ENCODE measurements around the gene RAB20. TPM values are rescaled to one million over a fixed set of nuclear protein-coding genes. Genes with fewer than 3 reads are reported as not detected.
"Not testable (repeated sequence)": the region's sequence is repeated elsewhere in the genome, so short reads cannot be mapped to it uniquely, and the experiment has no call there.

Gene RAB20
- total RNA-seq: 10.3 TPM
- long read RNA-seq, transcript RAB20-201 (2 exons, 1,518 nt): major isoform, 25 of 26 reads
- long read RNA-seq, partial matches to known transcripts: 0 of 26 reads
- long read RNA-seq, other reads (novel, unspliced or antisense): 1 of 26 reads

- peak; percentile 88 for ATAC-seq
- peak; percentile 91 for DNase-seq
- intact Hi-C loops (cut with micrococcal nuclease): loop anchor here (10.0 kb wide), 1 partner anchor 57 kb away; no protein-coding TSS in a partner anchor
Measured at GRCh38 chr13:110561344-110562035, at the start of gene RAB20. Gene RAB20, minus strand, starts transcription at chr13:110561722. Its CDS starts 203 bp downstream, at chr13:110561519.

- DNase-seq (no peak), ATAC-seq (no peak)
- intact Hi-C loops (cut with micrococcal nuclease): no loop called here
Measured at GRCh38 chr13:110610955-110611595, 49.6 kb upstream of the RAB20 start.

- ATAC-seq (no peak), DNase-seq (no peak)
- intact Hi-C loops (cut with micrococcal nuclease): no loop called here
Measured at GRCh38 chr13:110607675-110608224, 46.2 kb upstream of the RAB20 start.

GRCh38 chr13:110606281-110606680 is 44.8 kb upstream of the RAB20 start:
- DNase-seq; ATAC-seq; intact Hi-C loops (cut with micrococcal nuclease): not testable (repeated sequence)

GRCh38 chr13:110605132-110605531 is 43.6 kb upstream of the RAB20 start:
- no peak for DNase-seq
- no peak for ATAC-seq
- intact Hi-C loops (cut with micrococcal nuclease): no loop called here

GRCh38 chr13:110600980-110601379 is 39.5 kb upstream of the RAB20 start:
- DNase-seq (no peak), ATAC-seq (no peak)
- intact Hi-C loops (cut with micrococcal nuclease): no loop called here

- no peak for ATAC-seq
- no peak for DNase-seq
- intact Hi-C loops (cut with micrococcal nuclease): no loop called here
Measured at GRCh38 chr13:110600261-110600819, 38.8 kb upstream of the RAB20 start.

GRCh38 chr13:110597041-110597689 is 35.6 kb upstream of the RAB20 start:
- DNase-seq: no peak
- ATAC-seq: no peak
- intact Hi-C loops (cut with micrococcal nuclease): loop anchor here (10.0 kb wide), 1 partner anchor 448 kb away; no protein-coding TSS in a partner anchor

GRCh38 chr13:110593430-110594130 is 32.1 kb upstream of the RAB20 start:
- ATAC-seq (peak; percentile 90), DNase-seq (no peak)
- intact Hi-C loops (cut with micrococcal nuclease): loop anchor here (2.0 to 10.0 kb wide), 2 partner anchors 225 to 451 kb away; no protein-coding TSS in a partner anchor

- DNase-seq (no peak), ATAC-seq (no peak)
- intact Hi-C loops (cut with micrococcal nuclease): loop anchor here (2.0 to 10.0 kb wide), 2 partner anchors 226 to 452 kb away; no protein-coding TSS in a partner anchor
Measured at GRCh38 chr13:110592665-110593064, 31.1 kb upstream of the RAB20 start.

- intact Hi-C loops (cut with micrococcal nuclease): loop anchor here (10.0 kb wide), 1 partner anchor 454 kb away; no protein-coding TSS in a partner anchor
- DNase-seq (no peak), ATAC-seq (no peak)
Measured at GRCh38 chr13:110590577-110590976, 29.1 kb upstream of the RAB20 start.

- DNase-seq (no peak), ATAC-seq (no peak)
- intact Hi-C loops (cut with micrococcal nuclease): loop anchor here (10.0 kb wide), 1 partner anchor 455 kb away; no protein-coding TSS in a partner anchor
Measured at GRCh38 chr13:110589793-110590390, 28.4 kb upstream of the RAB20 start.

GRCh38 chr13:110583178-110583865 is 21.8 kb upstream of the RAB20 start:
- no peak for DNase-seq
- no peak for ATAC-seq
- intact Hi-C loops (cut with micrococcal nuclease): no loop called here

GRCh38 chr13:110582421-110582954 is 21.0 kb upstream of the RAB20 start:
- intact Hi-C loops (cut with micrococcal nuclease): no loop called here
- ATAC-seq: no peak

GRCh38 chr13:110581506-110582185 is 20.1 kb upstream of the RAB20 start:
- no peak for ATAC-seq
- intact Hi-C loops (cut with micrococcal nuclease): no loop called here
- DNase-seq: no peak

More at GRCh38 chr13:110582421-110582954, 21.0 kb upstream of the RAB20 start:
- DNase-seq: no peak

GRCh38 chr13:110580800-110581199 is 19.3 kb upstream of the RAB20 start:
- intact Hi-C loops (cut with micrococcal nuclease): no loop called here
- no peak for ATAC-seq

GRCh38 chr13:110578363-110578762 is 16.8 kb upstream of the RAB20 start:
- no peak for DNase-seq
- peak; percentile 27 for ATAC-seq
- intact Hi-C loops (cut with micrococcal nuclease): no loop called here

More at GRCh38 chr13:110580800-110581199, 19.3 kb upstream of the RAB20 start:
- DNase-seq: no peak

Data from left ventricle myocardium superior (tissue), 1 donor.